ENCODE results near the gene KLHL6.
"Not testable (repeated sequence)": the region's sequence is repeated elsewhere in the genome, so short reads cannot be mapped to it uniquely, and the experiment has no call there.

The KLHL6 gene

GRCh38 chr3:183555541-183556081, at the start of gene KLHL6:
TSS of gene KLHL6 (minus strand) at chr3:183555706. CDS start at chr3:183555653, 53 bp downstream.
- in situ Hi-C loops (cut with HindIII; ENCODE audit: low sequenced_read_pairs), result no loop called here

GRCh38 chr3:183597959-183598358, 42.5 kb upstream of the KLHL6 start:
- in situ Hi-C loops (cut with HindIII; ENCODE audit: low sequenced_read_pairs), result no loop called here

GRCh38 chr3:183594636-183595035, 39.1 kb upstream of the KLHL6 start:
- in situ Hi-C loops (cut with HindIII; ENCODE audit: low sequenced_read_pairs), result no loop called here

- in situ Hi-C loops (cut with HindIII; ENCODE audit: low sequenced_read_pairs), result no loop called here
These were observed 37.3 kb upstream of the KLHL6 start for GRCh38 chr3:183592821-183593220.

GRCh38 chr3:183591881-183592521, 36.5 kb upstream of the KLHL6 start:
- in situ Hi-C loops (cut with HindIII; ENCODE audit: low sequenced_read_pairs), result no loop called here

GRCh38 chr3:183590442-183590841, 34.9 kb upstream of the KLHL6 start:
- in situ Hi-C loops (cut with HindIII; ENCODE audit: low sequenced_read_pairs), result no loop called here

- in situ Hi-C loops (cut with HindIII; ENCODE audit: low sequenced_read_pairs), result no loop called here
These were observed 31.8 kb upstream of the KLHL6 start for GRCh38 chr3:183587336-183587735.

GRCh38 chr3:183586477-183586876, 31.0 kb upstream of the KLHL6 start:
- in situ Hi-C loops (cut with HindIII; ENCODE audit: low sequenced_read_pairs), result no loop called here

GRCh38 chr3:183584914-183585280, 29.4 kb upstream of the KLHL6 start:
- in situ Hi-C loops (cut with HindIII; ENCODE audit: low sequenced_read_pairs), result no loop called here

- in situ Hi-C loops (cut with HindIII; ENCODE audit: low sequenced_read_pairs), result no loop called here
These were observed 28.9 kb upstream of the KLHL6 start for GRCh38 chr3:183584246-183584913.

- in situ Hi-C loops (cut with HindIII; ENCODE audit: low sequenced_read_pairs), result no loop called here
These were observed 28.1 kb upstream of the KLHL6 start for GRCh38 chr3:183583331-183584245.

GRCh38 chr3:183582161-183582560, 26.7 kb upstream of the KLHL6 start:
- in situ Hi-C loops (cut with HindIII; ENCODE audit: low sequenced_read_pairs), result no loop called here

GRCh38 chr3:183581496-183582155, 26.1 kb upstream of the KLHL6 start:
- in situ Hi-C loops (cut with HindIII; ENCODE audit: low sequenced_read_pairs), result no loop called here

GRCh38 chr3:183579967-183580900, 24.7 kb upstream of the KLHL6 start:
- in situ Hi-C loops (cut with HindIII; ENCODE audit: low sequenced_read_pairs), result no loop called here

GRCh38 chr3:183578179-183578578, 22.7 kb upstream of the KLHL6 start:
- in situ Hi-C loops (cut with HindIII; ENCODE audit: low sequenced_read_pairs), result no loop called here

- in situ Hi-C loops (cut with HindIII; ENCODE audit: low sequenced_read_pairs), result no loop called here
These were observed 21.8 kb upstream of the KLHL6 start for GRCh38 chr3:183577346-183577745.

- in situ Hi-C loops (cut with HindIII; ENCODE audit: low sequenced_read_pairs), result no loop called here
These were observed 21.1 kb upstream of the KLHL6 start for GRCh38 chr3:183576487-183577107.

GRCh38 chr3:183572935-183573334, 17.4 kb upstream of the KLHL6 start:
- in situ Hi-C loops (cut with HindIII; ENCODE audit: low sequenced_read_pairs), result no loop called here

GRCh38 chr3:183570191-183570590, 14.7 kb upstream of the KLHL6 start:
- in situ Hi-C loops (cut with HindIII; ENCODE audit: low sequenced_read_pairs), result not testable (repeated sequence)

All from DLD1 (cell line).